ENCODE results near the gene IFI44.

DNA sequence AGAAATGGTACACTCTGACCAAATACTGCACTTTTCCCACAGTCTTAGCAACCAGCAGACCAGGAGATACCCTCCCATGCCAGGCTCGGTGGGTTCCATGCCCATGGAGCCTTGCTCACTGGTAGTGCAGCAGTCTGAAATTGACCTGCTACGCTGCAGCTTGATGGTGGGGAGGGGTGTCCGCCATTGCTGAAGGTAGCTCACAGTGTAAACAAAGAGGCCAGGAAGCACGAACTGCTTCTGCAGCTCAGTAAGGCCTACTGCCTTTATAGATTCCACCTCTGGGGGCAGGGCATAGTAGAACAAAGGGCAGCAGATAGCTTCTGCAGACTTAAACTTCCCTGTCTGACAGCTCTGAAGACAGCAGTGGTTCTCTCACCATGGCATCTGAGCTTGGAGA lies 41.7 kb upstream of the IFI44 start:
- TF ChIP-seq CTCF (IDR thresholded peaks at IDR 0.05) (no peak), EP300 (IDR thresholded peaks at IDR 0.05) (no peak)
